Measurements from ENCODE around the gene FBN2. TPM values are rescaled to one million over a fixed set of nuclear protein-coding genes. Genes with fewer than 3 reads are reported as not detected.

The FBN2 gene
- total RNA-seq, 1 donor from 2014 or later = 186 TPM

- H3K9me3 Mint-ChIP-seq = no peaks in the 10 kb centered on the region
- H3K4me1 Mint-ChIP-seq (ENCODE audit: unreplicated experiment) = no peaks in the 10 kb centered on the region
- H3K36me3 Mint-ChIP-seq = peaks cover 36% of the 10 kb centered on the region
- H3K4me3 Mint-ChIP-seq = no peak overlapping the region
- no peak for DNase-seq (ENCODE audit: extremely low spot score, unreplicated experiment)
- H3K27ac Mint-ChIP-seq = no peak overlapping the region
- no peak for TF ChIP-seq CTCF (conservative IDR thresholded peaks at IDR 0.05)
- H3K27me3 Mint-ChIP-seq = no peaks in the 10 kb centered on the region
Measured at GRCh38 chr5:128304791-128305190, 233.3 kb downstream of the FBN2 start.

GRCh38 chr5:128304088-128304487, 234.0 kb downstream of the FBN2 start:
- DNase-seq (ENCODE audit: extremely low spot score, unreplicated experiment) = no peak
- Mint-ChIP-seq H3K9me3 (no peaks in the 10 kb centered on the region), H3K4me1 (ENCODE audit: unreplicated experiment) (no peaks in the 10 kb centered on the region), H3K36me3 (peaks cover 39% of the 10 kb centered on the region), H3K4me3 (no peak overlapping the region), H3K27me3 (no peaks in the 10 kb centered on the region), H3K27ac (no peak overlapping the region)
- no peak for TF ChIP-seq CTCF (conservative IDR thresholded peaks at IDR 0.05)

GRCh38 chr5:128303593-128303992, 234.5 kb downstream of the FBN2 start:
- Mint-ChIP-seq H3K9me3 (no peaks in the 10 kb centered on the region), H3K4me1 (ENCODE audit: unreplicated experiment) (no peaks in the 10 kb centered on the region), H3K4me3 (no peak overlapping the region), H3K36me3 (peaks cover 39% of the 10 kb centered on the region), H3K27me3 (no peaks in the 10 kb centered on the region), H3K27ac (no peak overlapping the region)
- no peak for DNase-seq (ENCODE audit: extremely low spot score, unreplicated experiment)
- TF ChIP-seq CTCF (conservative IDR thresholded peaks at IDR 0.05) = no peak

- H3K27me3 Mint-ChIP-seq = no peaks in the 10 kb centered on the region
Measured at GRCh38 chr5:128300181-128300580, 237.9 kb downstream of the FBN2 start.

GRCh38 chr5:128290152-128290858, 247.7 kb downstream of the FBN2 start:
- no peak for DNase-seq (ENCODE audit: extremely low spot score, unreplicated experiment)
- H3K9me3 Mint-ChIP-seq = no peaks in the 10 kb centered on the region
- H3K4me3 Mint-ChIP-seq = no peak overlapping the region
- peaks cover 45% of the 10 kb centered on the region for H3K36me3 Mint-ChIP-seq
- no peaks in the 10 kb centered on the region for H3K27me3 Mint-ChIP-seq
- no peak overlapping the region for H3K27ac Mint-ChIP-seq
- H3K4me1 Mint-ChIP-seq (ENCODE audit: unreplicated experiment) = peaks cover 6% of the 10 kb centered on the region
- TF ChIP-seq CTCF (conservative IDR thresholded peaks at IDR 0.05) = no peak

More at GRCh38 chr5:128300181-128300580, 237.9 kb downstream of the FBN2 start:
- Mint-ChIP-seq H3K4me3 (no peak overlapping the region), H3K27ac (no peak overlapping the region), H3K9me3 (no peaks in the 10 kb centered on the region), H3K36me3 (peaks cover 42% of the 10 kb centered on the region), H3K4me1 (ENCODE audit: unreplicated experiment) (no peaks in the 10 kb centered on the region)
- TF ChIP-seq CTCF (conservative IDR thresholded peaks at IDR 0.05) = no peak
- no peak for DNase-seq (ENCODE audit: extremely low spot score, unreplicated experiment)

All from type B pancreatic cell (in vitro differentiated cells).